HL-60 (cell line): ENCODE results near the gene PPP2R3C.

Experiments
- CTCF ChIP-seq: IDR thresholded peaks from one replicate; pipeline ENCODE4 v1.5.1; 2011; ENCODE audit warnings: low read length, control low read depth, inconsistent platforms; ENCODE audit not compliant: insufficient read depth
- POLR2AphosphoS5 ChIP-seq: IDR thresholded peaks from 2 replicates; pipeline ENCODE4 v1.6.1; 2012; ENCODE audit warnings: low read depth

DNA sequence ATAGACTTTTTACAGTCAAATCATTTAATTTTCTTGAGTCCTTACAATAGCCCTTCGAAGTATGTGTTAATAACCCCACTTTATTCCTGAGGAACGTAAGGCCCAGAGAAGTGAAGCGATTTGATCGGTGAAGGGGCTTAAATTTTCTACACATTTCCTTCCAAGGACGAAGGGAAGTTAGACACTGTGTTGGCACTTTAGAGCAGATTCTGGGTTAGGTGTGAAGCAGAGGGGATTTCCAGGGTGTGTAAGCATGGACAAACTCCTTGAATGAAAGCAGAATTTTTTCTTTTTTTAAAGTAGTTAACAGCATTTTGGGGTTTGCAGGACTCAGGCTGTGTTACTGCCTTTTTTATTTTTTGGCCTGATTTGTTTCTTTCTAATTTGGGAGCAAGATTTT, 39.4 kb upstream of the PPP2R3C start:
- no peak for TF ChIP-seq POLR2AphosphoS5
- no peak for TF ChIP-seq CTCF
